Gastroesophageal sphincter (tissue), 2 donors: Measurements from ENCODE around the gene ARHGAP1.

Experiments
- EP300 ChIP-seq: sonication (generic); formaldehyde crosslinking; IDR thresholded peaks from one replicate; pipeline ENCODE4 v1.6.1; 2017; ENCODE audit warnings: antibody characterized with exemption, mild to moderate bottlenecking
- POLR2A ChIP-seq, 2 donors: fragments of 450-650 bp; IDR thresholded peaks; one replicate each; pipeline ENCODE4 v1.6.1; 2017; ENCODE audit warnings: antibody characterized with exemption in 2 of 2, mild to moderate bottlenecking in 2 of 2, moderate library complexity in 1 of 2

DNA sequence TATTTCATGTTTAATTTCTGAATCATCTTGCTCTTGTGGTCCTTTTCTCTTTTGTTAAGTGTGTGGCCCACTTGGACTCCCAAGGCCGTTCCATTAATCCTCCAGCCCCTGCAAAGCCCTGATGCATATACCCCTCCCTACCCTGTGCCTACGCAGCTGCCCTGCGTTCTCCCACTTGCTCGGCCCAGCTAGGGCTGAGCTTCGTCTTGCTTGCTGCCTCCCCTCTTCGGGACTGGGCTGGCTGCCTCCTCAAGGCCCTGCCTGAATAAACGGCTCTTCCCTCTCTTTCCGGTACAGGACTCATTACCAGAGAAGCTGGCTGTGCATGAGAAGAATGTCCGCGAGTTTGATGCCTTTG lies 28.5 kb downstream of the ARHGAP1 start:
- TF ChIP-seq EP300, result no peak
- TF ChIP-seq POLR2A (IDR thresholded peaks at IDR 0.05), result no peak
